ENCODE results near the gene RASEF.
A peak's percentile ranks its signal among the peaks of the same experiment; 100 is the strongest.
"Not testable (repeated sequence)": the region's sequence is repeated elsewhere in the genome, so short reads cannot be mapped to it uniquely, and the experiment has no call there.

Gene RASEF

DNA sequence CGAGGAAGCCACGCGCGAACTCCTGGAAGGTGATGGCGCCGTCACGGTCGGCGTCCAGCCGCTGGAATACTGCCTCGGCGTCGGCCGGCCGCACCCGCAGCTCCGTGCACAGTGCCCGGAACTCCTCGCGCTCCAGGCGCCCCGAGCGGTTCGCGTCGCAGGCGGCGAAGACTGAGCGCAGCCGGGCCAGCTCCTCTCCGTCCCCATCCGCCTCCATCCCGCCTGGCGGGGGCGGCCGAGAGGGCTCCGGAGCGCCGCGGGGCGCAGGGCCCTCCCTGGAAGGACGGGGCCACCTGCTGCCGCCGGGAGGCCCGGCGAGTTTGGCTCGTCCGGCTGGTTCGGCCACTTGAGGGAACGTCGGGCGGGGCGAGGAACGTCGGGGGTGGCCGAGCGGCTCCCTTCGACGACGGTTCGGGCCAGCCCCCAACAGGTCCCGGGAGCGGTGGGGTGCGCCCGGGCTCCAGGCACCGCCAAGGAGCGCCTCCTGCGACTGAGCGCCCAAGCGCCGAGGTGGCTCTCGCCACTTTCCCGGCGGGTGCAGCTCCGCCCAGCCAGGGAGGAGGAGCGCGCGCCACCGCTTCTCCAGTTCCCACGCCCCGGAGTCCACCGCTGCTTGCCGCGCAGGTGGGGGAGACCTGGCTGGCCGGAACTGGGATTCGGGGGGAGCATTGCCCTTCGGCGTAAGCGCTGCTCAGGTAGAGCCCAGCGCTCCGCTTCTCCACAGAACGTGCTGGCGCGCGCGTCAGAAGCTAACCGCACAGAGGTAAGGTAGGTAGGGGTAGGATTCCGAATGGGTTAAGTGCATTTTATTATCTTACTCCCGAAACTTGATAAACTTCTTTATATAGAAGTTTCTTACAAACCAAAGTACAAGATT lies at the start of gene RASEF:
Gene RASEF, minus strand, starts transcription at position 492 of the 877 bp plus-strand sequence. Its CDS starts 275 bp downstream, at position 217.
- peak; percentile 36 for DNase-seq (ENCODE audit: low spot score)

DNA sequence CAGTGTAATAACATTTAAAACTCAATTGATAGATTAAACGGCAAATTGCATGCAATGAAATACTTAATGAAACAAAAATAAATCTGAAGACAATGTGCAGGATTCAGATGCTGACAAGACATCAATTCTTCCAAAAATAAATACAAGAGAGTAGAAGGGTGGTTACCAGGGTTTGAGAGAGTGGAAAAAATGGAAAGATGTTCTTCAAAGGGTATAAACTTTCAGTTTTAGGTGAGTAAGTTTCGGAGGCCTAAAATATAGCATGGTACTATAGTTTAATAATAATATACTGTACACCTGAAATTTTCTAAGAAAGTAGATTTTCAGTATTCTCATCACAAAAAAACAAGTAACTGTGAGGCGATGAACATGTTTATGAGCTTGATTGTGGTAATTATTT lies 48.2 kb upstream of the RASEF start:
- no peak for DNase-seq (ENCODE audit: low spot score)

DNA sequence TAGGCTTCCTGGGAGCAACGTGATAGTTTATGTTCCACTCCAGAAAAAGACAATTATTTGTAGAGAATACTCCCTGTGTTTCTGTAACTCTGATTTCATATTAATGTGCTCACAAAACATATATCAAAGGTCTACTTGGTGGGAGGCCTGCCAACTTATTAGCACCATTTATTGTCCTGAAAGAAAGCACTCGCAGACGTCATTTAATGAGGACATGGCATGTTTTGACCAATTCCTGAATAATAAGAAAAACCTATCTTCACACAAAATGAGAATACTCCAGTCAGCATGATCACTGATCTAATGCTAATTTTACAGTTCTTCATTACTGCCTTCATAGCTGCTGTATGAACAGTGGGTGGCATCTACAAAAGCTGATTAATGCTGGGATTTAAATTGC lies 46.4 kb upstream of the RASEF start:
- no peak for DNase-seq (ENCODE audit: low spot score)

DNA sequence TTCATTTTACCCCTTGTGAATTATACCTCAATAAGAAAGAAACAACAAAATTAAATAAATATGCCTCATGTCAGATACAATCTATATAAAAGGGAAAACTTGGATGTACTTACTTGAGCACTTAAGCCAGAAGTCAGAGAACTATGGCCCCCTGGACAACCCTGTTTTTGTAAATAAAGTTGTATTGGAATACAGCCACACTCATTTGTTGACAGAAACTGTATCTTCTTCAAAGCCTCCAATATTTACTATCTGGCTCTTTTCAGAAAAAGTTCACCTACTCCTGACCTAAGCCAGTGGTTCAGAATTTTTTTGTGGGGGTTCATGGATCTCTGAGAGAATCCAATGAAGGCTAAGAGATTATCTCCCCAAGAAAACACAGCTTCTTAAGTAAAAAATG lies 45.3 kb upstream of the RASEF start:
- DNase-seq (ENCODE audit: low spot score): no peak

DNA sequence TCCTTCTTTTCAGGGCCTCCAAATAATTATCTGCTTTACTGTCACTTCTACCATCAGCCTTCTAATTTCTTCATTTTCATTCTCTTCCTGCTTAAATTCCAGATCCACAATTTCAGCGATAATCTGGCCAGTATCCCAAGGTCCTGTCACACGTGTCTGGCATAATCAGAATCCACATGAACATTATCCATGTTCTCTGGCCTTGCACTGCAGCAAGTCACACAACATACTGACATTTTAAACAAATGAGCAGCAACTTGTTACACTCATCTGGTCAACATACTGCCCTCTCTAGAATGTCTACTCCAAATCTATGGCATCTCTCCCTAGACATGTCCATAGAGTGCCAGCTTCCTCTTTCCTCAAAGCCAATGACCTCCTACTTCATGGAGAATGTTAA lies 43.8 kb upstream of the RASEF start:
- no peak for DNase-seq (ENCODE audit: low spot score)

DNA sequence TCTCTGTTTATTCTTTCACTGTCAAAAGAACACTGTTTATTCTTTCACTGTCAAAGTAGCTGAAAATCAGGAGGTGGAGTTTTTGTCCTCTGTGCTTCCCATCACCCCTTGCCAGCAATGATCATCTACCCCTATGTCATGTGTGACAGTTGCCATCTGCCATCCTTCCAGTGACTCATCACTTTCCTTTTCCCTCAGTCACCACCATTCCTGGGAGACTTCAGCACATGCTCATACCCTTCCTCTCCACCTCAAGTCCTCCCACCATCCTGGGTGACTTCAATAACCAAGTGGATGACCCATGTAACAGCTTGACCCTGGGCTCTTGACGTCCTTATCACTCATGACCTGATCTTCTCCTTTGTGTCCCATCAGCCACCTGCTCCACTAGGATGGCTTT lies 43.3 kb upstream of the RASEF start:
- DNase-seq (ENCODE audit: low spot score): no peak

DNA sequence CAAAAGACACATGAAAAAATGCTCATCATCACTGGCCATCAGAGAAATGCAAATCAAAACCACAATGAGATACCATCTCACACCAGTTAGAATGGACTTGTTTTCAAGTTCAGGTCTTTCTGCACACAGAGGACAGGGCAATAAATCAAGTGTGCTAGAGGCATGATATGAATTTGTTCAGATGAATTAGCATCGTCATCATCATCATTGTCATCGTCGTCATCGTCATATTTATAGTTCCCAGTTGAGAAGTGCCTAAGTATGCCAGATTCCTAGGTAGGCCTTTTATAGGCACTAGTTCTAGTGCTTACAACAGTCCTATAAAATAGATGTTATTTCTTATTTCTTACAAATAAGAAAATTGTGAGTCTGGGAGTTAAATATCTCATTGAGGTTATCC lies 34.7 kb upstream of the RASEF start:
- no peak for DNase-seq (ENCODE audit: low spot score)

DNA sequence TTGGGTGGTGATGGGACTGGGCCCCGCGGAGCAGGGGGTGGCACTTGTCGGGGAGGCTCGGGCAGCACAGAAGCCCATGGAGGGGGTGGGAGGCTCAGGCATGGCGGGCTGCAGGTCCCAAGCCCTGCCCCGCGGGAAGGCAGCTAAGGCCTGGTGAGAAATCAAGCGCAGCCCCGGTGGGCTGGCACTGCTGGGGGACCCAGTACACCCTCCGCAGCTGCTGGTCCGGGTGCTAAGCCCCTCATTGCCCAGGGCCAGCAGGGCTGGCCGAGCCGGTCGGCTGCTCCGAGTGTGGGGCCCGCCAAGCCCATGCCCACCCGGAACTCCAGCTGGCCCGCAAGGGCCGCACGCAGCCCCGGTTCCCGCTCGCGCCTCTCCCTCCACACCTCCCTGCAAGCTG lies 30.4 kb upstream of the RASEF start:
- DNase-seq (ENCODE audit: low spot score): not testable (repeated sequence)

DNA sequence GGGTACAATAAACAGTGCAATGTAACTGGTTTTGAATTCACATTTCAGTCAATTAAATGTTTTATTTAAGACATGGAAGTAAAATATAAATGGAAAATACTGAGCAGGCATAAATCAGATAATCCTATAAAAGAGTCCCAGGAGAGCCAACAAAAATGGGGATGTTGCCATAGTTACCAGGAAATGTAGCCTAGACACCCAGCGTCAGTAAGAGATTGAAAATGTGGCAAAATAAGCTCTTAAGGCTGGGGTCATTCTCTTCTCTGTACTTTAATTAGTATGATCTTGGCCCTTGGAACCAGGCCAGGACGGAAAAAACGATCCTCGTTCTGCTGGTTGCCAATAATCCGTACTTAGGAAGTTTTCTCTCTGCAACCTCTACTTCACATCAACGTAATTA lies 18.9 kb upstream of the RASEF start:
- no peak for DNase-seq (ENCODE audit: low spot score)

DNA sequence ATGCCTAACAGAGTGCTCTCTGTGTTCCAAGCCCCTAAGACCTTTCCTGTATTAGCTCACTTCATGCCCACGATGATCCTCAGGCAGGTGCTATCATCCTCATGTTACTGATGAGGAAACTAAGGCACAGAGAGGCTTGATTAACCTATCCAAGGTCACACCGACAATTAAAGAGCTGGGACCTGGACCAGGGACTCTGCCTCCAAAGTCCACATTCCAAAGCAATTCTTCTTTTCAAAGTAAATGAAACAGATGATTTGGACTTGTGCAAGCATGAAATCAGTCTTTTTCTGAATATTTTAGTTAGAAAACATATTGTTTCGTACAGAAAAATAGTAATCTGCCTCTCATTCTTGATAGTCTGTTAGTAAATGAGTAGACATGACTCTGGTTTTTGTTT lies 18.1 kb upstream of the RASEF start:
- DNase-seq (ENCODE audit: low spot score): no peak

DNA sequence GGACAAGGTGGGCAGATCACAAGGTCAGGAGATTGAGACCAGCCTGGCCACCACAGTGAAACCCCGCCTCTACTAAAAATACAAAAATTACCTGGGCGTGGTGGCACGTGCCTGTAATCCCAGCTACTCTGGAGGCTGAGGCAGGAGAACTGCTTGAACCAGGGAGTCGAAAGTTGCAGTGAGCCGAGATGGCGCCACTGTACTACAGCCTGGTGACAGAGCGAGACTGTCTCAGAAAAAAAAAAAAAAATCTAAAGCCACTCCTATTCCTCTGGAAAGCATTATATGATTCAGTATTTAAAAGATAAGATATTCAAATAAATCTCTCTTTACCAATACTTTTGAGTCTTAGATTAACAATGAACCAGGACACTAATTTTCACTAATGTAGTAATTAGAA lies 13.0 kb upstream of the RASEF start:
- DNase-seq (ENCODE audit: low spot score): not testable (repeated sequence)

DNA sequence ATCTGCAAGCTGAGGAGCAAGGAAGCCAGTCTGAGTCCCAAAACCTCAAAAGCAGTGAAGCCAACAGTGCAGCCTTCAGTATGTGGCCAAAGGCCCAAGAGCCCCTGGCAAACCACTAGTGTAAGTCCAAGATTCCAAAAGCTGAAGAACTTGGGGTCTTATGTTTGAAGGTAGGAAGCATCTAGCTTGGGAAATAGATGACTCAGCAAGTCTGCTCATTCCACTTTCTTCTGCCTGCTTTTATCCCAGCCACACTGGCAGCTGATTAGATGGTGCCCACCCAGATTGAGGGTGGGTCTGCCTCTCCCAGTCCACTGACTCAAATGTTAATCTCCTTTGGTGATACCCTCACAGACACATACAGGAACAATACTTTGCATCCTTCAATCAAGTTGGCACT lies 9.6 kb upstream of the RASEF start:
- DNase-seq (ENCODE audit: low spot score): not testable (repeated sequence)

DNA sequence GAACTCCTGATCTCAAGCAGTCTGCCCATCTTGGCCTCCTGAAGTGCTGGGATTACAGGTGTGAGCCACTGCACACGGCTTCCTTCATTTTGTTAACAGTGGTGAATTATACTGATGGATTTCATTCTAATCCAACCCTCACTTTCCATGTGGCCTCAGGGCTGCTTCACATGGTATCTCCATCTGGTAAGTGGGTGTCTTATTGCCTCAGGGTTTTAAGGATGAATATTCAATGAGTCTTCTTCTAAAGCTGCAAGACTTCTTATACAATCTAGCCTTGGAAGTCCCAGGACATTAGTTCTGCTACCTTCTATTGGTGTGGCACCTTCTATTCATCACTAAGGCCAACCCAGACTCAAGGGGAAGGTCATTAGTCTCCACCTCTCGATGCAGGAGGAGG lies 8.7 kb upstream of the RASEF start:
- DNase-seq (ENCODE audit: low spot score): no peak

DNA sequence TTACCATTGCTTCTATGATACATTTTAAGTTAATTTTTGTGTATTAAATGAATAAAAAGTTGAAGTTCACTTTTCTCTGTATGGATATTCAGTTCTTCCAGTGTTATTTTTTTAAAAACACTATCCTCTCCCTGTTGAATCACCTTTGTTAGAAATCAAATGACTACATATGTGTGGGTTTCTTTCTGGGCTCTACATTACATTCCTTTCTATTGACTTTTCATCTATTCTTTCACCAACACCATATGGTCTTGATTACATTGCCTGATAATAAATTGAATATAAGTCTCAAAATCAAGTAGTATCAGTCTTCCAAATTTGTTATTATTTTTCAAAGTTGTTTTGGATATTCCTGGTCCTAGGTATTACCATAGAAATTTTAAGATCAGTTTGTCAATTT lies 7.3 kb upstream of the RASEF start:
- no peak for DNase-seq (ENCODE audit: low spot score)

DNA sequence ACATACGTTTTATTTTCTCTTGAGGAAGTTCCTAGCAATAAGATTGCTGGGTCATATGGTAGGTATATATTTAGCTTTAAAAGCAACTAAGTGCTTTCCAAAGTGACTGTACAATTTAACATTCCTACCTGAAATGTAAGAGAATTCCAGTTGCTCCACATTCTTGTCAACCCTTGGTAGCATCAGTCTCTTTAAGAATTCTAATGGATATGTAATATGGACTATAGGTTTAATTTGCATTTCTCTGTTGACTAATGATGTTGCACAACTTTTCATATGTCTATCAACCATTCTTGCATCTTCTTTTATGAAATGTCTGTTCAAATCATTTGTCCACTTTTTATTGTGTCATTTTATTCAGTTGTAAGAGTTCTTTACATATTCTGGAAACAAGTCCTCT lies 6.7 kb upstream of the RASEF start:
- DNase-seq (ENCODE audit: low spot score): no peak

DNA sequence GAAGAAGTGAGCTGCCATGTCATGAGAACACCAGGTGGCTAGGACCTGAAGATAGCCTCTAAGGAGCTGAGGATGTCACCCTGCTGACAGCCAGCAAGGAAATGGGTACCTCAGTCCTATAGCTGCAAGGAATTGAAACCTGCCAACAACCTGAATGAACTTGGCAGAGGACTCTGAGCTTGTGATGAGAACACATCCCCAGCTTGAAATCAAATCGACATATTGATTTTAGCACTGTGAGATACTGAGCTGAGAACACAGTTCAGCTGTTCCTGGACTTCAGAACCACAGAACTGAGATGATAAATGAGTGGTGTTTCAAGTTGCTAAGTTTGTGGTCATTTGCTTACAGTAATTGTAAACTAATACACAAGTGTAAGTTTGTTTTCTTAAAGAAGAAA lies 5.5 kb upstream of the RASEF start:
- no peak for DNase-seq (ENCODE audit: low spot score)

DNA sequence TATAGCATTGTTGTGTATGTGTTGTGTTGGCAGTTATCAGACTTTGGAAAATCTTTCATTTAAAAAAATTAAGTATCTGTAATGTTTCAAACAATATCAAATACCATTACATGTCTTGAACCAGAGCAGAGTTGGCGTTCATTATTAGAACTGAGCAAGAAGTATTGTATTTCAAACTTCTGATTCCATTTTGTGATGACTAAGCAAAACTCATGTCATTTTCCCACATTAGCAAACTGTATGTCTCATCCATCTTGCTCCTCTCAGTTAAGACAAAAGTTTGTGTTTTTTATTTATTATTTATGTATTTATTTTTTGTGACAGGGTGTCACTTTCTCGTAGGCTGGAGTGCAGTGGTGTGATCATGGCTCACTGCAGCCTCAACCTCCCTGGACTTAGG lies 4.6 kb upstream of the RASEF start:
- DNase-seq (ENCODE audit: low spot score): no peak

DNA sequence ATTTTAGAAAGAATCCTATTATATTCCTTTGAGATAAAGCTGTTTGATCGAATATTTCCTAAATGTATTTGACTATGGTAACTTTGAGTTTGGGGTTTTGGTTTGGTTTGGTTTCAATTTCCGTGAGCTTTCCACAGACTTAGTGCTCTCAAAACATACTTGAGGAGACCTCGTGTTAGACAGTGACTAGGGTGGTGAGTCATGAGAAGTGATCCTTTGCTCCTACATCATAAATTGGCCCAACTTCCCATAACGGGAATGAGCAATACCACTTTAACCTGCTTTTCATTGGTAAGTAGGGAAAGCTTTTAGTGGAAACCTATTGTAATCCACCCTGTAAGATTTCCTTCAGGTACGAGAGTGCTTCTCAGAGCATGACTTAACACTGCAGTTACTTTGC lies 3.8 kb upstream of the RASEF start:
- DNase-seq (ENCODE audit: low spot score): no peak

DNA sequence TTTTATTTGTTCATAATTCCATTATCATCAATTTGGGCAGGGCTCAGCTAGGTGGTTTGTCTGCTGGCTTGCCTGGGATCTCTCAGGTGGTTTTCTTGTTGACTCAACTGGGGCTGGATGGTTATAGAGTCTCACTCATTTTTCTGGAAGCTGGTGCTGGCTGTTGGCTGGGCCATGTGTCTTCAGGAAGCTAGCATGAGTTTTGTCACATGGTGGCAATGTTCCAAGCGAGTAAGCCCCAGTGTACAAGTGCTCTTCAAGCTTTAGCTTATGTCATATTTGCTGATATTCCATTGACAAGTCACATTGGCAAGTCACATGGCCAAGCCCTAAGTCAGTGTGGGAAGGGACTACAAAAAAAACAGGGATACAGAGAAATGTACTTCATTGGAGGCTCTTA lies 2.3 kb upstream of the RASEF start:
- no peak for DNase-seq (ENCODE audit: low spot score)

DNA sequence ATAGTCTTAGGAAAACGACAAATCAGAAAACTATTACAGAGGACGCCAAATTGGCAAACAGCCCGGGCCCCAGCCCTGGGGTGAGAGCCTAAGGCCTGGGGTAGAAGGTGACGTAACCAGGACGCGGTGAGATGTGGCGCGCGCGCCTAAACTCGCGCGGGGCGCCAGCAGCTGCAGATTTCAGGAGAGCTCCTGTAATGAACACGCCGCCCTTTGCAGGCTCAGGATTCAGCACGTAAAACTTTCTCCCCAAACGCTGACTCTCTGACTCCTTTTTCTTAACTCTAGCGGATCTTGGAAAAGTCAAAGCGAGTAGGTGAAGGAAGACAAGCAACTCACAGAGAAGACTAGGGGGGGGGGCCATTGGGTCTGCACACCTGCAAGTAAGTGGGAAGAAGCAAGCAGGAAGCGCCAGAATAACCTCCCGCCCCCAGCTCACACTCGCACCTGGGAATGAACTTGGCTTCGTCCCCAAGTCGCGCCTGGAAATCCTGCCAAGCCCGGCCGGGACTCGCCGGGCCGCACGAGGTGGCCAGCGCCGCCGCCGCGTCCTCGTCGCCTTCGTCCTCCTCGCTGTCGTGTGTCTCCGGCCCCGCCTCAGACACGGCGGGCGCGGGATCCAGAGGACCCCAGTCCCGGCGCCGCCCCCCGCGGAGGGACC lies 822 bp downstream of the RASEF start:
- DNase-seq (ENCODE audit: low spot score): no peak

DNA sequence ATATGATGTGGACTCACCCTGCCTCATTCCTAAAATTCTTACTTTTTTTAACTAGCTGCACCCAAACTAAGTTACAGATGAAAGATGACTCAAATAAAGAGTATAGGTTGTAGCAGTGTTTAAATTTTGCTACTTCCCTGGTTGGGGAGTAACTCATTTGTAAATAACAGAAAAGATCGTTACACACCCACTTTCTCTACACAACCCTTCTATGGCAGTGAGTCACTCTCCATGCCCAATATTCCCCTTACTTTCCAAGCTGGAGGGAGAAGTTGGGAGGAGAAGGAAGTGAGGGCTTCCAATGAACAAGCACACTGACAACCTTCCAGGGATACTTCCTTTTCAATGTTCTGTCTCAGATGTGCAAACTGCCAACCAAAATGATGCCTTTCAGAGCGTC lies 1.9 kb downstream of the RASEF start:
- no peak for DNase-seq (ENCODE audit: low spot score)

DNA sequence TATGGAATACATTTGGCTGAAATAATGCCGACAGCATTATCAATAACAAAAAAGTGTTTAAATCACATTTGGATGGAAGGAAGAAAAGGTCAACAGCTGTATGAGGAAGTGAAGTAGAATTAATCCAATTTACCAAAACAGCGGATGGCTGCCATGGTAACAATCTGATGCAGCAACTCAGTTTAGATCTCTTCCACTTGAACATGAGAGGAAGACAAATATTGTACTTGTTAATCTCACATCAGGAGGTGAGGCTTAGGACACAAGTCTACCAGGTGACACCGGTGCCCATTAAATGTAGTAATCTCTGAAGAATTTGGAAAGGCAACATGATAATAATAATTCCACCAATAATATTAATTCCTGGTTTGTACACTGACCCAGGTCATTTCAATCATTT lies 2.4 kb downstream of the RASEF start:
- no peak for DNase-seq (ENCODE audit: low spot score)

DNA sequence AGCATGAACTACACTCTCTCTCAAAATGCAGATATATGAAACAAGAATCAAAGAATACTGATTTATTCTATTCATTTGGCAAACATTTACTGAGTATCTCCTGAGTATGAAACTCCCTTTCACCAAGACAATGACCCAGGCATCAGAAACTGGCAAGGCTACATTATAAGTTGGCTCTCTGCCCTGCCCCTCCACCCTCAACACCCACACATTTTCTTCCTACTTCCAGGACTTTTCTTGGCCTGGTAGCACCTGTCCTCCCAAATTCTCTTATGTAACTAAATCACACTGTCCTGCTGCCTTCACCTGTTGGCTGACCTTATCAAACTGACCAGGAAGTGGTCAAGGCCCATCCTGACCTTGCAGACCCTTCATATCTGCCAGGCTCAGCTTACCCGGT lies 3.5 kb downstream of the RASEF start:
- no peak for DNase-seq (ENCODE audit: low spot score)

DNA sequence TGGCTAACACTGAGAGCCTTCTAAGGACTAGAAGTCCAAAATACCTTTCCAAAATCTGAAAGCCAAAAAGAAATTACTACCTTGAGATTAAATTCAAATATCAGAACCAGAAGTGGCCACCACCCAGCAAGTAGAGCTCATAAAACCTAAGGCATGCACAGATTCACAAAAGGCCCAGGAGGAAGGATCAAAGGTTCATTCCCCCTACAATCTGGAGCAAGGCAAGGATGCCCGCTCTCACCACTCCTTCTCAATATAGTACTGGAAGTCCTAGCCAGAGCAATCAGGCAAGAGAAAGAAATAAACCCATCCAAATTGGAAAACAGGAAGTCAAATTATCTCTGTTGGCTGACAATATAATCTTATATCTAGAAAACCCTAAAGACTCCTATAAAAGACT lies 6.0 kb downstream of the RASEF start:
- no peak for DNase-seq (ENCODE audit: low spot score)

All from kidney capillary endothelial cell (primary cell).